ENCODE results near the gene RNF8. TPM values are rescaled to one million over a fixed set of nuclear protein-coding genes. Genes with fewer than 3 reads are reported as not detected.

RNF8 gene
- total and polyA plus RNA-seq, 9 of the 15 experiments (the other 6 are each of a cell fraction or from before 2014, with no cell fraction given) = 10.6 to 47.0 (median 37.5) TPM

GRCh38 chr6:37359039-37359438 is 5.3 kb downstream of the RNF8 start:
- H2AFZ ChIP-seq (ENCODE audit: low read depth, low read length) = no peak overlapping the region
- H3K9me1 ChIP-seq (ENCODE audit: control insufficient read depth, insufficient read depth, low read length) = no peaks in the 10 kb centered on the region
- in situ Hi-C loops (cut with MboI) = loop anchor here (25.0 kb wide), 1 partner anchor 1128 kb away; no protein-coding TSS in a partner anchor
- H3K4me3 ChIP-seq = no peak overlapping the region
- peaks cover 16 to 23% of the 10 kb centered on the region in 2 experiments; a peak in 4 of 5 replicates for H3K4me1 ChIP-seq (replicated peaks in 1 of 2; ENCODE audit: control insufficient read depth in 2 of 2, insufficient read depth in 2 of 2, low read length in 2 of 2)
- intact Hi-C loops (cut with micrococcal nuclease) = no loop called here
- H3K27ac ChIP-seq (ENCODE audit: extremely low read depth, low read depth, low read length) = no peak overlapping the region
- peaks cover 4% of the 10 kb centered on the region; the same call in 1 of the 2 replicates for H4K20me1 ChIP-seq (replicated peaks; ENCODE audit: control insufficient read depth, insufficient read depth, low read length)
- BruUV-seq (replicated peaks) = no TSS peak
- ATAC-seq (no peak), FAIRE-seq (no peak), DNase-seq (ENCODE audit: extremely low read depth in 1 of 4, low spot score in 3 of 4) (no peak)
- peaks cover 47% of the 10 kb centered on the region for H3K79me2 ChIP-seq (ENCODE audit: control insufficient read depth, insufficient read depth, low read length)
- no peak for TF ChIP-seq FOXM1 (IDR thresholded peaks at IDR 0.05; ENCODE audit: low read depth)
- TF ChIP-seq FOXM1 (CRISPR knock-in tag; IDR thresholded peaks at IDR 0.05; ENCODE audit: low read depth) = no peak
- TF ChIP-seq SRF (CRISPR knock-in tag; IDR thresholded peaks at IDR 0.05) = no peak
- TF ChIP-seq NR2C2 (CRISPR knock-in tag; IDR thresholded peaks at IDR 0.05) = no peak
- TF ChIP-seq NR2C2 (tag; IDR thresholded peaks at IDR 0.05) = no peak
- no peak for TF ChIP-seq ZKSCAN1 (IDR thresholded peaks at IDR 0.05; ENCODE audit: low read depth, low read length)
- peak; percentile 6 for TF ChIP-seq MEIS2 (IDR thresholded peaks at IDR 0.05; ENCODE audit: partially characterized antibody)
- TF ChIP-seq CBFA2T2 (conservative IDR thresholded peaks at IDR 0.05) = 0 out of 2 replicates have a peak, but pooled peaks have one; percentile 2
- TF ChIP-seq HOMEZ (CRISPR knock-in tag; IDR thresholded peaks at IDR 0.05) = no peak
- TF ChIP-seq ZNF3 (CRISPR knock-in tag; IDR thresholded peaks at IDR 0.05) = no peak
- no peak for TF ChIP-seq FOXP1 (CRISPR knock-in tag; IDR thresholded peaks at IDR 0.05)
- TF ChIP-seq NFIX (CRISPR knock-in tag; IDR thresholded peaks at IDR 0.05; ENCODE audit: low read depth) = no peak
- TF ChIP-seq SAFB2 (IDR thresholded peaks at IDR 0.05; ENCODE audit: borderline replicate concordance, low read depth, low read length, severe bottlenecking) = no peak
- TF ChIP-seq POU5F1 (IDR thresholded peaks at IDR 0.05; ENCODE audit: borderline replicate concordance, low read depth, low read length, partially characterized antibody) = no peak
- TF ChIP-seq CBX5 (IDR thresholded peaks at IDR 0.05; ENCODE audit: borderline replicate concordance, low read depth) = no peak
- no peak for TF ChIP-seq MAX (CRISPR knock-in tag; IDR thresholded peaks at IDR 0.05)
- TF ChIP-seq CREB1 (IDR thresholded peaks at IDR 0.05) = no peak
- no peak for TF ChIP-seq CREB1 (CRISPR knock-in tag; IDR thresholded peaks at IDR 0.05)
- TF ChIP-seq ARID1B (IDR thresholded peaks at IDR 0.05) = 0 out of 2 replicates have a peak, but pooled peaks have one; percentile 11
- TF ChIP-seq ZNF41 (CRISPR knock-in tag; conservative IDR thresholded peaks at IDR 0.05) = no peak
- WGBS (ENCODE audit: insufficient coverage, low coverage, missing lambda C conversion rate) = 44% methylated on average over 3 of the region's 3 CpGs
- H3K9ac ChIP-seq (ENCODE audit: insufficient read depth in 1 of 2, low read depth in 2 of 2, low read length in 2 of 2) = no peak overlapping the region
- ChIA-PET POLR2A (interaction anchor here (1.2 to 1.3 kb wide), 2 partner anchors 13 to 83 kb away, joined by 3 to 4 read pairs; no protein-coding TSS in a partner anchor), CTCF (ENCODE audit: low intra/inter-chr PET ratio) (no interaction called here)
- peaks cover 42% of the 10 kb centered on the region for H3K36me3 ChIP-seq (ENCODE audit: control insufficient read depth, insufficient read depth, low read length)
- no peaks in the 10 kb centered on the region for H3K9me3 ChIP-seq (replicated peaks; ENCODE audit: control insufficient read depth, insufficient read depth, low read depth, low read length)
- H3K4me2 ChIP-seq (ENCODE audit: insufficient read depth, low read length) = no peak overlapping the region
- H3K27me3 ChIP-seq (ENCODE audit: control insufficient read depth in 2 of 2, insufficient read depth in 2 of 2, low read length in 2 of 2) = no peaks in the 10 kb centered on the region
